Activated CD8-positive, alpha-beta memory T cell treated with anti-CD3 and anti-CD28 coated beads, Interleukin-2, amount 50 U/mL, for 48 hours (primary cell): ENCODE measurements around the gene UTS2R.
"Not testable (repeated sequence)": the region's sequence is repeated elsewhere in the genome, so short reads cannot be mapped to it uniquely, and the experiment has no call there.

Experiments
- DNase-seq: peaks from one replicate; pipeline ENCODE4 v3.0.0-alpha.2; 2020

The UTS2R gene

DNA sequence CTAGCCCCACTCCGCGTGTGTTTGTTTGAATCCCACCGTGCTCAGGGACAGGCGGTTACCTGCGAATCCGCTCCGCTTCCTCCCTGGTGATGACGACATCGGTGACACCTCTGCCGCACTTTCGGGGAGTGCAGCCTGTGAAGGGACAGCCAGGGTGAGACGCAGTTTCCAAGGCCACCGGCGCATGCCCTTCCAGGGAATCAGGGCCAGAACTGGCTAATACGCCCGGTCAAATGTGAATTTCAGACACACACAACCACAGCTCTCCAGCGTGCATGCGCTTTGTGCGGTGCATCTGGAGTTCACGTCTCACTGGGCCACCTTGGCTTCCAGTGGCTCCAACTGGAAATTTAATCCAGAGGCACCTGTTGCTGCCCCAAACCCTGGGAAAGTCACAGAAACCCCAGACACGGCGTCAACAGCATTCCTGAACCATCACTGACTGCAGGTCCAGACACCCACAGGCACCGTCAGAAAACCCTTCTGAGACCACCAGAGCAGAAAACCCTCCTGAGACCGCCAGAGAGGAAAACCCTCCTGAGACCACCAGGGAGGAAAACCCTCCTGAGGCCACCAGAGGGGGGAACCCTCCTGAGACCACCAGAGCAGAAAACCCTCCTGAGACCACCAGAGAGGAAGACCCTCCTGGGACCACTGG, 40.0 kb downstream of the UTS2R start:
- DNase-seq: no peak

DNA sequence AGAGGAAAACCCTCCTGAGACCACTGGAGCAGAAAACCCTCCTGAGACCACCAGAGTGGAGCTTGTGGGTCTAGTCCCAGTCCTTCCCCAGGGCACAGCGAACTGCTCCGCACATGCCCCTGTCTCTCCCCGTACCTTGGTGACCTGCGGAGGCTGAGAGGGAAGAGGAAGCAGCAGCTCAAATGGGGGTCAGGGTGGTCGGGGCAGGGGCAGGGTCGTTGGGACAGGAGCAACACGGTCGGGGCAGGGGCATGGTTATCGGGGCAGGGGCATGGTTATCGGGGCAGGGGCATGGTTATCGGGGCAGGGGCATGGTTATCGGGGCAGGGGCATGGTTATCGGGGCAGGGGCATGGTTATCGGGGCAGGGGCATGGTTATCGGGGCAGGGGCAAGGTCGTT, 40.5 kb downstream of the UTS2R start:
- DNase-seq: not testable (repeated sequence)

GRCh38 chr17:82412535-82413520, 41.3 kb downstream of the UTS2R start:
- DNase-seq: no peak

- DNase-seq: peak; percentile 86
Measured at GRCh38 chr17:82414548-82415281, 43.1 kb downstream of the UTS2R start.

GRCh38 chr17:82415336-82415735, 43.8 kb downstream of the UTS2R start:
- DNase-seq: no peak

DNA sequence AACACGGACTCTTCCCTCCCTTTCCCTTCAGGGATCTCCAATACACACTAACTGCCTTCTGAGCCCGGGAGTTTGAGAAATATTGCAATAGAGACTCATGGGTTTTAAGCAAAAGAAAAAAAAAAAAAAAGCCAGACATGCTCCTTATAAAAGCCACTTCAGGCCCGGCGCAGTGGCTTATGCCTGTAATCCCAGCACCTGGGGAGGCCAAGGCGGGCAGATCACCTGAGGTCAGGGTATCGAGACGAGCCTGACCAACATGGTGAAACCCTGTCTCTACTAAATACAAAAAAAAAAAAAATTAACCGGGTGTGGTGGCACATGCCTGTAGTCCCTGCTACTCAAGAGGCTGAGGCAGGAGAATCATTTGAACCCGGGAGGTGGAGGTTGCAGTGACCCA, 44.2 kb downstream of the UTS2R start:
- DNase-seq: no peak

DNA sequence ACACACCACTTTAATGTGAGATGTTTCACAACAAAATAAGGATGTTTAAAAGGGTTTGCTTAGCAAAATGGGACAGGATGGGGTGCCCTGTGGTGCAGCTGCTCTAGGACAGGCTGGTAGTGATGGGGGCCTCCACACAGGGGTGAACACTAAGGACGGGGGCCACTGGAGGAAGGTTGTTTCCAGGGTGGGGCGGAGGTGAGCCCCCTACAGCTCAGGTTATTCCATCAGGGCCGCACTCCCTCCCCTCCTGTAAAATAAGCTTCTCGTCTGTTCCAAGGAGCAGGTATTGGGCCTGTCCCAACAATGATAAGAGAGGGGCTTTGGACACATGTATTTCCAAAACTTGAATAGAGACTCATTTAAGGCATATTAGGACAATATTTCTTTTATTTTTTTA, 44.7 kb downstream of the UTS2R start:
- no peak for DNase-seq

GRCh38 chr17:82416771-82417170, 45.2 kb downstream of the UTS2R start:
- DNase-seq: no peak

DNA sequence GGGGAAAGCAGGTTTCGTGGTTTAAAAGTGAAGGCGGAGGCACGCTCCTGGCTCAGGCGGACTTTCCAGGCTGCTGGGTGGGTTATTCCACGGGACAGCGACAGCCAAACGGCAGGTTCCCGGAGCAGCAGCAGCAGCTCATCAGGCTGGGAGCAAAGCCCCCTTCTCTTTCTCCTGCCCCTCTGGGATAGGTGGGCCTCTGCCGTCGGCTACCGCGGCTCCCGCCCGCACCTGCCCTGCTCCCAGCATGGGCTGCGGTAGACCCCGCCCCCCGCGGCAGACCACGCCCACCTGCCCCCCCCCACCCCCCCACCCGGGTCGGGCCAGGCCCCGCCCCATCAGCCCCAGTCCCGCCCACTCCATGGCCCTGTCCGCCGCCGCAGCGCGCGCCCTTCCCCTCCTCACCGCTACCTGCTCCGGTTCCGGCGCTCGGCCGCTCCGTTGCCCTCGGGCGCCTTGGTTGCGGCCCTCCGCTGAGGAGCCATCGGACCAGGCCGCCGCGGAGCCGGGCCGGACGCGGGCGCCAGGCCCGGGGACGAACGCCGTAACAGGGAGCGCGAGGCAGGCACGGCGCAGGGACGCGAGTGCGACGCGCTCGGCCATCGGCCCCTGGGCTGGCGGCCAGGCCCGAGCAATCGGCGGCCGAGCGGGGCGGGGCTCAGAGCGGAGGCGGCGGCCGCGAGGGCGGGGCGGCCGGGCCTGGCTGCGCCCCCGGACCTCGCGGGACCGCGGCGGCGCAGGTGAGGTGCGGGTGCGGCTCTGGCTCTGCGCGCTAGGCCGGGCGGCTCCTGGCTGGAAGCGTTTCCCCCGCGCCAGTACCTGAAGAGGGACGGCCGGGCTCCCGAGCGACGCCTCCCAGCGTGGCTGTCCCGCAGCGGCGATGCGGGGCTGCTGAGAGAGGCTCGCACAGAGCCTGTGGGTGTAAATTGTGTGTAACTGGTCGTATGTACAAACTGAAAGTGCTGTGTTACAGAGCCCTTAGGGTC, 46.7 kb downstream of the UTS2R start, which contains the start of the genes HEXD and OGFOD3:
Gene HEXD, plus strand, starts transcription at position 347 of the 986 bp plus-strand sequence. CDS start 1,453 bp downstream, outside the sequence.
Gene OGFOD3, minus strand, starts transcription at position 586 of the 986 bp plus-strand sequence. Its CDS starts 101 bp downstream, at position 485.
- peak; percentile 91 for DNase-seq

DNA sequence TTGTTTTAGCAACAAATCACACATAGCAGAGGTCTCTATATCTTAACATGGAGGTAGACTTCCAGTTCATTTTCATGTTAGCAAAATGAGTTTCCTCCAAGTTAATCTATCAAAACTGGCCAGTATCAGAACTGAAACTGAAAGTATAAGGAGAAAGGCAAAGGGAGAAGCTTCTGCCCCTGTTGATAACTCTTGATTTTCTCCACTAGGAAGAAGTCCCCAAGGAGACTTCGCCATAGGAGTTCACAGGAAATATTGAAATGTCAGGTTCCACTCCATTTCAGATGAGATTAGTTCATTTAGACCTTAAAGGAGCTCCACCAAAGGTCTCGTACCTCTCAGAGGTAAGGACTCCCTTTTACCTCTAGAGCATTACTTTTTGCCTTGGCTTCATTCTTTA, 48.0 kb downstream of the UTS2R start:
- no peak for DNase-seq

- peak; percentile 81 for DNase-seq
Measured at GRCh38 chr17:82424001-82424862, 52.7 kb downstream of the UTS2R start.

- no peak for DNase-seq
Measured at GRCh38 chr17:82424863-82425159, 53.2 kb downstream of the UTS2R start.
